Liver (tissue), 9 donors: ENCODE measurements around the gene PRSS22. TPM values are rescaled to one million over a fixed set of nuclear protein-coding genes. Genes with fewer than 3 reads are reported as not detected.

Experiments used
- DNase-seq: peaks from one replicate; pipeline ENCODE4 v3.0.0-alpha.2; 2017; ENCODE audit warnings: low spot score
- H3K27ac ChIP-seq, 2 donors: one replicate each; pipeline ENCODE4 v1.7.0; 2013; ENCODE audit warnings: inconsistent platforms in 2 of 2, low read length in 2 of 2, control low read depth in 1 of 2, low read depth in 1 of 2, mild to moderate bottlenecking in 1 of 2
- H3K27me3 ChIP-seq, 4 donors: one replicate each; pipeline versions ENCODE4 v1.6.1 to v1.7.0; 2013; ENCODE audit warnings: low read length in 3 of 4, inconsistent platforms in 1 of 4, mild to moderate bottlenecking in 1 of 4, moderate library complexity in 1 of 4; ENCODE audit not compliant: control insufficient read depth in 4 of 4, insufficient read depth in 4 of 4
- H3K36me3 ChIP-seq, 4 donors: one replicate each; pipeline versions ENCODE4 v1.6.1 to v1.7.0; 2013; ENCODE audit warnings: low read length in 3 of 4, mild to moderate bottlenecking in 3 of 4, low read depth in 1 of 4, moderate library complexity in 1 of 4; ENCODE audit not compliant: control insufficient read depth in 4 of 4, insufficient read depth in 3 of 4
- H3K4me1 ChIP-seq, 4 donors: one replicate each; pipeline versions ENCODE4 v1.6.1 to v1.7.0; 2013; ENCODE audit warnings: low read length in 3 of 4, mild to moderate bottlenecking in 3 of 4, moderate library complexity in 1 of 4; ENCODE audit not compliant: control insufficient read depth in 4 of 4, insufficient read depth in 4 of 4
- H3K4me3 ChIP-seq, 3 donors: one replicate each; pipeline versions ENCODE4 v1.6.1 to v1.7.0; 2013; ENCODE audit warnings: low read length in 3 of 3, control low read depth in 1 of 3, low read depth in 1 of 3, mild to moderate bottlenecking in 1 of 3
- H3K9ac ChIP-seq, 2 donors: one replicate each; pipeline ENCODE4 v1.7.0; 2013; ENCODE audit warnings: low read length in 2 of 2, mild to moderate bottlenecking in 2 of 2, moderate library complexity in 2 of 2, control low read depth in 1 of 2, low read depth in 1 of 2
- H3K9me3 ChIP-seq, 4 donors: one replicate each; pipeline versions ENCODE4 v1.6.1 to v1.7.0; 2013; ENCODE audit warnings: low read length in 3 of 4; ENCODE audit not compliant: control insufficient read depth in 4 of 4
- EGR1 ChIP-seq, 2 donors: IDR thresholded peaks; 2 replicates each; pipeline ENCODE4 v1.6.1; 2016 to 2018; ENCODE audit warnings: antibody characterized with exemption in 2 of 2, low read depth in 2 of 2
- FOXA1 ChIP-seq: IDR thresholded peaks from 2 replicates; pipeline ENCODE4 v1.6.1; 2016; ENCODE audit warnings: antibody characterized with exemption
- FOXA2 ChIP-seq: IDR thresholded peaks from 2 replicates; pipeline ENCODE4 v1.6.1; 2016; ENCODE audit warnings: antibody characterized with exemption
- GABPA ChIP-seq, 2 donors: IDR thresholded peaks in 1 of 2; conservative IDR thresholded peaks in 1 of 2; 2 replicates each; pipeline ENCODE4 v1.6.1; 2016; ENCODE audit warnings: antibody characterized with exemption in 2 of 2, mild to moderate bottlenecking in 1 of 2, moderate library complexity in 1 of 2
- HNF4A ChIP-seq, 2 donors: conservative IDR thresholded peaks; 2 replicates each; pipeline ENCODE4 v1.6.1; 2016; ENCODE audit warnings: antibody characterized with exemption in 2 of 2, mild to moderate bottlenecking in 2 of 2
- HNF4G ChIP-seq: IDR thresholded peaks from 2 replicates; pipeline ENCODE4 v1.6.1; 2016; ENCODE audit warnings: antibody characterized with exemption
- JUND ChIP-seq, 2 donors: IDR thresholded peaks; 2 replicates each; pipeline ENCODE4 v1.6.1; 2016; ENCODE audit warnings: antibody characterized with exemption in 2 of 2
- RAD21 ChIP-seq, 2 donors: IDR thresholded peaks; 2 replicates each; pipeline ENCODE4 v1.6.1; 2016; ENCODE audit warnings: antibody characterized with exemption in 2 of 2, mild to moderate bottlenecking in 2 of 2
- RXRA ChIP-seq, 2 donors: IDR thresholded peaks; 2 replicates each; pipeline ENCODE4 v1.6.1; 2017 to 2018; ENCODE audit warnings: antibody characterized with exemption in 2 of 2, mild to moderate bottlenecking in 1 of 2
- SP1 ChIP-seq: IDR thresholded peaks from 2 replicates; pipeline ENCODE4 v1.6.1; 2018; ENCODE audit warnings: antibody characterized with exemption, mild to moderate bottlenecking
- TAF1 ChIP-seq: conservative IDR thresholded peaks from 2 replicates; pipeline ENCODE4 v1.6.1; 2016; ENCODE audit warnings: antibody characterized with exemption, mild to moderate bottlenecking
- WGBS: extraction: QIAGEN DNeasy Blood & Tissue Kit; methylation state at CpG from one replicate; pipeline ENCODE4 v1.1.7; 2013; 5-methylcytosine and 5-hydroxymethylcytosine counted together
- polyA plus RNA-seq, 2 donors: library from polyadenylated mRNA; stranded (reverse) in 1 of 2; unstranded in 1 of 2; fragments of 200-250 nt in 1 of 2; fragments of >200 nt in 1 of 2; fragmentation: Nextera tagmentation in 1 of 2; extraction: Ambion mirVana in 1 of 2; gene quantifications; one replicate each; pipeline versions ENCODE4 v1.2.1 to v1.2.3, GENCODE V29; 2013 to 2015
- total RNA-seq, 2 donors: library from RNA; depleted of rRNA; stranded (reverse); fragments of >200 nt; gene quantifications; one replicate each; pipeline ENCODE4 v1.2.3, GENCODE V29; 2014
- TF ChIP-seq, protein P1 (sequence below): fragments of 150-350 bp; IDR thresholded peaks from 2 replicates; pipeline ENCODE4 v1.5.1; 2017; ENCODE audit warnings: improper control_type of control experiment, low read depth, low read length; ENCODE audit not compliant: missing input control
- TF ChIP-seq, protein P2 (sequence below): IDR thresholded peaks from 2 replicates; pipeline ENCODE4 v1.6.1; 2016; ENCODE audit warnings: antibody characterized with exemption
- TF ChIP-seq, protein P3 (sequence below): IDR thresholded peaks from 2 replicates; pipeline ENCODE4 v1.6.1; 2016; ENCODE audit warnings: antibody characterized with exemption
- TF ChIP-seq, protein P4 (sequence below): IDR thresholded peaks from 2 replicates; pipeline ENCODE4 v1.6.1; 2016; ENCODE audit warnings: antibody characterized with exemption
- donor health status: healthy.
- donor health status: healthy.
- donor health status: healthy.
- donor health status: healthy.
- donor health status: healthy.

PRSS22 gene
- total and polyA plus RNA-seq, 4 donors = 0.23 to 1.1 (median 0.32) TPM; not detected in 1

DNA sequence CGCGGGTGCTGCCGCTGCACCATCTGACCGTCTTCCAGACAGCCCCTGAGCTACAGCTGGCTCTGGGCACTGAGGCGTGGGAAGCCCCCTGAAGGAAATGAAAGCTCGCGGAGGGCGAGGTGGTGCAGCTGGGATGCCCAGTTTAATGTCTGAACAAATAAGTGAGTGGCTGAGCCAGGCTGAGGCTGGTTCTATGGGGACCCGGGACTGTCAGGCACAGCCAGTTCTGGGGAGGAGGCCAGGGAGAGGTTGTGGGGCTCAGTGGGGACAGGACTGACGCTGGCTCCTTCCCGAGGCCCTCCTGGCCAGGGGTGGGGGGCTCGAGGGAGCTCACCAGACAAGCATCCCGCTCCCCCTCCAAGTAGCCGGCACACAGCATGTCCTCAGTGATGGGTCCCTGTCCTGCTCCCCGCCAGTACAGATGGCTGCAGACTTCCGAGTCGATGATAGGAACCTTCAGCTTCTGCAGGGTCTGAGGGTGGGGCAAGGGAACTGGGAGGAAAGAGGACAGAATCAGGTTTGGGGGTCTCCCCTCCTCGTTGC is 4.4 kb downstream of the PRSS22 start (continued):
- TF ChIP-seq, protein P1, sequence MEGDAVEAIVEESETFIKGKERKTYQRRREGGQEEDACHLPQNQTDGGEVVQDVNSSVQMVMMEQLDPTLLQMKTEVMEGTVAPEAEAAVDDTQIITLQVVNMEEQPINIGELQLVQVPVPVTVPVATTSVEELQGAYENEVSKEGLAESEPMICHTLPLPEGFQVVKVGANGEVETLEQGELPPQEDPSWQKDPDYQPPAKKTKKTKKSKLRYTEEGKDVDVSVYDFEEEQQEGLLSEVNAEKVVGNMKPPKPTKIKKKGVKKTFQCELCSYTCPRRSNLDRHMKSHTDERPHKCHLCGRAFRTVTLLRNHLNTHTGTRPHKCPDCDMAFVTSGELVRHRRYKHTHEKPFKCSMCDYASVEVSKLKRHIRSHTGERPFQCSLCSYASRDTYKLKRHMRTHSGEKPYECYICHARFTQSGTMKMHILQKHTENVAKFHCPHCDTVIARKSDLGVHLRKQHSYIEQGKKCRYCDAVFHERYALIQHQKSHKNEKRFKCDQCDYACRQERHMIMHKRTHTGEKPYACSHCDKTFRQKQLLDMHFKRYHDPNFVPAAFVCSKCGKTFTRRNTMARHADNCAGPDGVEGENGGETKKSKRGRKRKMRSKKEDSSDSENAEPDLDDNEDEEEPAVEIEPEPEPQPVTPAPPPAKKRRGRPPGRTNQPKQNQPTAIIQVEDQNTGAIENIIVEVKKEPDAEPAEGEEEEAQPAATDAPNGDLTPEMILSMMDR = no peak
- no peak for TF ChIP-seq RAD21 (IDR thresholded peaks at IDR 0.05)
- TF ChIP-seq TAF1 = no peak
- no peak for TF ChIP-seq FOXA1
- TF ChIP-seq RXRA (IDR thresholded peaks at IDR 0.05) = no peak

DNA sequence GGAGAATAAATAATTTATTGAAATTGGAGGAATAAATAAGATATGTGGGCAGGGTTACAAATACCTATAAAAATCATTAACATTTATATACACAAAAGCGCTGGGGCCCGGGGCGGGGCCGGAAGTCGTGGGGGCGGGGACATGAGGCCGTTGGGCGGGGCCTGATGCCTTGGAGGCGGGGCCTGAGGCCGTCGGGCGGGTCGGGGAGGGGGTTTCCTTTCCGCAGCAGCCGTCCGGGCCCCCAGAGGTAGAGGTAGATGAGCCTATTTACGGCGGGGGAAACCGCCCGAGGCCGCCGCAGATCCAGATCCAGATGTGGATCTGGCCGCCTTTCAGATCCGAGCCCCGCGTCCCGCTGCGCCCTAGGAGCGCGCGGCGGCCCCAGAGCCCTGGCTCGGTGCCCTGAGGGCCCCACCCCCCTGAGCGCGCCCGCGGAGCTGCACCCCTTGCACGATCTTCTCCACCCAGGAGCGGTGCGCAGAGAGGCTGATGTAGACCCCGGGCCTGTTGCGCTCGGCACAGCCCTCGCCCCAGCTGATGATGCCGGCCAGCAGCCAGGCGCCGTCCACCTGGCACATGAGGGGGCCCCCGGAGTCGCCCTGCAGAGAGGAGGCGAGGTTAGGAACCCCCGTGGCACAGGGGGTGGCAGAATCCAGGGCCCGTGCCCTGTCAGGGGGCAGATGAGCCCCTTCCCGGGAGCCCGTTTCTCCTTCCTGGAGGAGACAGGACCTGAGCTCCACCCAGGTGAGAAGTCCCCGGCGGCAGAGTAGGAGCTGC is 5.1 kb downstream of the PRSS22 start:
- H3K27me3 ChIP-seq = no peaks in the 10 kb centered on the region
- WGBS = 49% methylated on average over 56 of the region's 56 CpGs
- H3K36me3 ChIP-seq = no peaks in the 10 kb centered on the region
- H3K27ac ChIP-seq = no peak overlapping the region
- TF ChIP-seq RAD21 (IDR thresholded peaks at IDR 0.05) (no peak), TAF1 (no peak), HNF4G (no peak), SP1 (no peak), EGR1 (IDR thresholded peaks at IDR 0.05; ENCODE audit: low read depth in 2 of 2) (no peak), GABPA (IDR thresholded peaks at IDR 0.05 in 1 of 2, conservative IDR thresholded peaks at IDR 0.05 in 1 of 2) (no peak), FOXA1 (no peak), JUND (IDR thresholded peaks at IDR 0.05) (no peak), RXRA (IDR thresholded peaks at IDR 0.05) (no peak), HNF4A (conservative IDR thresholded peaks at IDR 0.05) (no peak), FOXA2 (no peak)
- TF ChIP-seq, protein P2, sequence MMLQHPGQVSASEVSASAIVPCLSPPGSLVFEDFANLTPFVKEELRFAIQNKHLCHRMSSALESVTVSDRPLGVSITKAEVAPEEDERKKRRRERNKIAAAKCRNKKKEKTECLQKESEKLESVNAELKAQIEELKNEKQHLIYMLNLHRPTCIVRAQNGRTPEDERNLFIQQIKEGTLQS = no peak
- TF ChIP-seq, protein P3, sequence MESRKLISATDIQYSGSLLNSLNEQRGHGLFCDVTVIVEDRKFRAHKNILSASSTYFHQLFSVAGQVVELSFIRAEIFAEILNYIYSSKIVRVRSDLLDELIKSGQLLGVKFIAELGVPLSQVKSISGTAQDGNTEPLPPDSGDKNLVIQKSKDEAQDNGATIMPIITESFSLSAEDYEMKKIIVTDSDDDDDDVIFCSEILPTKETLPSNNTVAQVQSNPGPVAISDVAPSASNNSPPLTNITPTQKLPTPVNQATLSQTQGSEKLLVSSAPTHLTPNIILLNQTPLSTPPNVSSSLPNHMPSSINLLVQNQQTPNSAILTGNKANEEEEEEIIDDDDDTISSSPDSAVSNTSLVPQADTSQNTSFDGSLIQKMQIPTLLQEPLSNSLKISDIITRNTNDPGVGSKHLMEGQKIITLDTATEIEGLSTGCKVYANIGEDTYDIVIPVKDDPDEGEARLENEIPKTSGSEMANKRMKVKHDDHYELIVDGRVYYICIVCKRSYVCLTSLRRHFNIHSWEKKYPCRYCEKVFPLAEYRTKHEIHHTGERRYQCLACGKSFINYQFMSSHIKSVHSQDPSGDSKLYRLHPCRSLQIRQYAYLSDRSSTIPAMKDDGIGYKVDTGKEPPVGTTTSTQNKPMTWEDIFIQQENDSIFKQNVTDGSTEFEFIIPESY = no peak
- TF ChIP-seq, protein P1 = no peak
- TF ChIP-seq, protein P4, sequence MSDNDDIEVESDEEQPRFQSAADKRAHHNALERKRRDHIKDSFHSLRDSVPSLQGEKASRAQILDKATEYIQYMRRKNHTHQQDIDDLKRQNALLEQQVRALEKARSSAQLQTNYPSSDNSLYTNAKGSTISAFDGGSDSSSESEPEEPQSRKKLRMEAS = no peak
- peaks cover 0 to 11% (median 2%) of the 10 kb centered on the region in 4 donors for H3K9me3 ChIP-seq
- no peak overlapping the region for H3K4me3 ChIP-seq
- DNase-seq = no peak
- peaks cover 0 to under 1% (median 0%) of the 10 kb centered on the region in 4 donors for H3K4me1 ChIP-seq
- no peak overlapping the region for H3K9ac ChIP-seq
